DOHH2 (cell line): ENCODE results near the gene KIAA0513.

Source experiments
- EZH2phosphoT487 ChIP-seq: fragments of 200-600 bp; sonication (generic); IDR thresholded peaks from 2 replicates; pipeline ENCODE4 v1.6.1; 2017; ENCODE audit warnings: borderline replicate concordance, mild to moderate bottlenecking, antibody characterized with exemption, low read length, moderate library complexity, mixed read lengths
- TF ChIP-seq, protein P1 (sequence below): fragments of 200-600 bp; sonication (generic); IDR thresholded peaks from one replicate; pipeline ENCODE4 v1.5.1; 2014; ENCODE audit warnings: antibody characterized with exemption, mild to moderate bottlenecking, low read depth, low read length; ENCODE audit not compliant: poor library complexity, severe bottlenecking

DNA sequence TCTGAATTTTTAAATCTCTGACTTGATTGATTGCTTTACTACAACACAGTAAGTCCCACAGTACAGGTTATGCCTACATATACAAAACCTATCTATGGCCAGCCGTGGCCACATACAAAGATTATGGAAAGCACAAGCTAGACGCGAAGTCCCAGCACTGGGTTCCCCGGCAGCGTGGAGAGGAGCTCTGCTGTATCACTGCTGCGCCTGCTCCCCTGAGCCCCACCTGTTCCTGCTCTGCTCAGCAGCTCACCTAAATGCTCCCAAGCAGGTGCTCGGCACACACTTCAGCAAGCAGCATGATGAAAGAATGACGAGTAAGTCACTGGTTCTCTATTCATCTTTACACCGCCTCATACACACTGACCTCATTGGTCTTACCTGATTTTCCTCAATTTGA lies 36.8 kb upstream of the KIAA0513 start:
- TF ChIP-seq, protein P1, sequence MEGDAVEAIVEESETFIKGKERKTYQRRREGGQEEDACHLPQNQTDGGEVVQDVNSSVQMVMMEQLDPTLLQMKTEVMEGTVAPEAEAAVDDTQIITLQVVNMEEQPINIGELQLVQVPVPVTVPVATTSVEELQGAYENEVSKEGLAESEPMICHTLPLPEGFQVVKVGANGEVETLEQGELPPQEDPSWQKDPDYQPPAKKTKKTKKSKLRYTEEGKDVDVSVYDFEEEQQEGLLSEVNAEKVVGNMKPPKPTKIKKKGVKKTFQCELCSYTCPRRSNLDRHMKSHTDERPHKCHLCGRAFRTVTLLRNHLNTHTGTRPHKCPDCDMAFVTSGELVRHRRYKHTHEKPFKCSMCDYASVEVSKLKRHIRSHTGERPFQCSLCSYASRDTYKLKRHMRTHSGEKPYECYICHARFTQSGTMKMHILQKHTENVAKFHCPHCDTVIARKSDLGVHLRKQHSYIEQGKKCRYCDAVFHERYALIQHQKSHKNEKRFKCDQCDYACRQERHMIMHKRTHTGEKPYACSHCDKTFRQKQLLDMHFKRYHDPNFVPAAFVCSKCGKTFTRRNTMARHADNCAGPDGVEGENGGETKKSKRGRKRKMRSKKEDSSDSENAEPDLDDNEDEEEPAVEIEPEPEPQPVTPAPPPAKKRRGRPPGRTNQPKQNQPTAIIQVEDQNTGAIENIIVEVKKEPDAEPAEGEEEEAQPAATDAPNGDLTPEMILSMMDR = no peak
- TF ChIP-seq EZH2phosphoT487 = no peak
